ENCODE data around the gene NEU3.

GRCh38 chr11:75040167-75040770, 51.5 kb downstream of the NEU3 start:
- no peak for TF ChIP-seq CTCF (IDR thresholded peaks at IDR 0.05; ENCODE audit: insufficient read depth, low read depth, low read length)
- TF ChIP-seq EZH2 (IDR thresholded peaks at IDR 0.05; ENCODE audit: insufficient read depth, low read length) = no peak

Data from astrocyte (in vitro differentiated cells and primary cell).